H9 (cell line): ENCODE results near the gene IRX4. TPM values are rescaled to one million over a fixed set of nuclear protein-coding genes. Genes with fewer than 3 reads are reported as not detected.

ENCODE experiments used
- DNase-seq: peaks from one replicate; pipeline ENCODE4 v3.0.0-alpha.2; 2017
- H2AFZ ChIP-seq: one replicate; pipeline ENCODE4 v1.6.1; 2013; ENCODE audit warnings: mild to moderate bottlenecking, low read length, control low read depth, moderate library complexity
- H2AK5ac ChIP-seq: 2 replicates; pipeline ENCODE4 v1.6.1; 2013; ENCODE audit warnings: low read length, control low read depth, mixed read lengths; ENCODE audit not compliant: insufficient read length
- H2BK120ac ChIP-seq: one replicate; pipeline ENCODE4 v1.6.1; 2013; ENCODE audit warnings: low read depth, mild to moderate bottlenecking, low read length, control low read depth, inconsistent platforms; ENCODE audit not compliant: poor library complexity, severe bottlenecking
- H2BK12ac ChIP-seq: 2 replicates; pipeline ENCODE4 v1.6.1; 2013; ENCODE audit warnings: low read length, control low read depth, mixed read lengths, low read depth; ENCODE audit not compliant: insufficient read length
- H2BK15ac ChIP-seq: 2 replicates; pipeline ENCODE4 v1.6.1; 2013; ENCODE audit warnings: low read depth, low read length, control low read depth
- H2BK20ac ChIP-seq: one replicate; pipeline ENCODE4 v1.6.1; 2013; ENCODE audit warnings: low read depth, mild to moderate bottlenecking, low read length, control low read depth, inconsistent platforms; ENCODE audit not compliant: poor library complexity, severe bottlenecking
- H2BK5ac ChIP-seq: 2 replicates; pipeline ENCODE4 v1.6.1; 2013; ENCODE audit warnings: low read length, control low read depth, mixed read lengths; ENCODE audit not compliant: insufficient read length
- H3K14ac ChIP-seq: 2 replicates; pipeline ENCODE4 v1.6.1; 2013; ENCODE audit warnings: low read length, control low read depth; ENCODE audit not compliant: insufficient read depth
- H3K18ac ChIP-seq: 2 replicates; pipeline ENCODE4 v1.6.1; 2013; ENCODE audit warnings: low read depth, mild to moderate bottlenecking, mixed read lengths, low read length, control low read depth; ENCODE audit not compliant: insufficient read length
- H3K23ac ChIP-seq: 2 replicates; pipeline ENCODE4 v1.6.1; 2013; ENCODE audit warnings: low read length, control low read depth, mixed read lengths, low read depth; ENCODE audit not compliant: insufficient read length
- H3K23me2 ChIP-seq: 2 replicates; pipeline ENCODE4 v1.6.1; 2013; ENCODE audit warnings: low read depth, mild to moderate bottlenecking, mixed read lengths, low read length, control low read depth; ENCODE audit not compliant: insufficient read length, poor library complexity, severe bottlenecking
- H3K27ac ChIP-seq: 2 replicates; pipeline ENCODE4 v1.5.1; 2013; ENCODE audit warnings: low read length, control low read depth, mixed read lengths, low read depth; ENCODE audit not compliant: insufficient read length
- H3K27me3 ChIP-seq: 2 replicates; pipeline ENCODE4 v1.6.1; 2013; ENCODE audit warnings: low read length, control low read depth, inconsistent platforms; ENCODE audit not compliant: insufficient read depth
- H3K4ac ChIP-seq: 2 replicates; pipeline ENCODE4 v1.6.1; 2013; ENCODE audit warnings: low read depth, mild to moderate bottlenecking, control low read depth, inconsistent platforms, low read length, moderate library complexity
- H3K4me1 ChIP-seq: 2 replicates; pipeline ENCODE4 v1.6.1; 2013; ENCODE audit warnings: low read length, control low read depth, inconsistent platforms; ENCODE audit not compliant: insufficient read depth
- H3K4me2 ChIP-seq: 2 replicates; pipeline ENCODE4 v1.6.1; 2013; ENCODE audit warnings: low read length, control low read depth, mixed read lengths; ENCODE audit not compliant: insufficient read length, insufficient read depth
- H3K56ac ChIP-seq: 2 replicates; pipeline ENCODE4 v1.6.1; 2013; ENCODE audit warnings: low read depth, mild to moderate bottlenecking, mixed read lengths, low read length, control low read depth; ENCODE audit not compliant: insufficient read length
- H3K79me1 ChIP-seq: 2 replicates; pipeline ENCODE4 v1.6.1; 2013; ENCODE audit warnings: low read depth, mild to moderate bottlenecking, moderate library complexity, low read length, control low read depth, inconsistent platforms; ENCODE audit not compliant: insufficient read depth, poor library complexity, severe bottlenecking
- H3K79me2 ChIP-seq: 2 replicates; pipeline ENCODE4 v1.6.1; 2013; ENCODE audit warnings: low read length, control low read depth, inconsistent platforms; ENCODE audit not compliant: insufficient read depth
- H3K9ac ChIP-seq: 2 replicates; pipeline ENCODE4 v1.6.1; 2013; ENCODE audit warnings: low read length, control low read depth, mixed read lengths; ENCODE audit not compliant: insufficient read length; ENCODE audit errors: extremely low read depth
- H3K9me3 ChIP-seq: one replicate; pipeline ENCODE4 v1.6.1; 2013; ENCODE audit warnings: low read depth, low read length, inconsistent platforms; ENCODE audit not compliant: control insufficient read depth
- H3T11ph ChIP-seq: one replicate; pipeline ENCODE4 v1.6.1; 2013; ENCODE audit warnings: mild to moderate bottlenecking, low read length, control low read depth, inconsistent platforms
- H4K20me1 ChIP-seq: one replicate; pipeline ENCODE4 v1.6.1; 2013; ENCODE audit not compliant: control insufficient read depth, insufficient read length, insufficient read depth
- H4K5ac ChIP-seq: 2 replicates; pipeline ENCODE4 v1.6.1; 2013; ENCODE audit warnings: low read depth, mild to moderate bottlenecking, mixed read lengths, low read length, control low read depth; ENCODE audit not compliant: insufficient read length
- H4K8ac ChIP-seq: replicated peaks from 2 replicates; pipeline ENCODE4 v1.6.1; 2013; ENCODE audit warnings: low read length, control low read depth, mixed read lengths, low read depth; ENCODE audit not compliant: insufficient read length
- H4K91ac ChIP-seq: 2 replicates; pipeline ENCODE4 v1.6.1; 2013; ENCODE audit warnings: low read depth, mild to moderate bottlenecking, moderate library complexity, mixed read lengths, low read length, control low read depth; ENCODE audit not compliant: insufficient read length
- H3K27ac Mint-ChIP-seq, 3 experiments: 2 replicates in 2 of 3; 3 replicates in 1 of 3; pipeline ENCODE4 v1.8.0; 2020 to 2021; ENCODE audit warnings: mixed read lengths in 3 of 3, mild to moderate bottlenecking in 1 of 3, moderate library complexity in 1 of 3
- H3K27me3 Mint-ChIP-seq: 2 replicates; pipeline ENCODE4 v1.8.0; 2021; ENCODE audit warnings: low read depth, mild to moderate bottlenecking, moderate library complexity, mixed read lengths
- H3K36me3 Mint-ChIP-seq, 3 experiments: 2 replicates in 2 of 3; 3 replicates in 1 of 3; pipeline ENCODE4 v1.8.0; 2020 to 2021; ENCODE audit warnings: low read depth in 3 of 3, mixed read lengths in 3 of 3; ENCODE audit not compliant: insufficient read depth in 1 of 3
- H3K4me1 Mint-ChIP-seq, 2 experiments: 2 replicates each; pipeline ENCODE4 v1.8.0; 2020; ENCODE audit warnings: mixed read lengths in 2 of 2
- H3K4me3 Mint-ChIP-seq, 2 experiments: 2 replicates in 1 of 2; 3 replicates in 1 of 2; pipeline ENCODE4 v1.8.0; 2020 to 2021; ENCODE audit warnings: mild to moderate bottlenecking in 2 of 2, mixed read lengths in 2 of 2, moderate library complexity in 1 of 2
- H3K9me3 Mint-ChIP-seq, 2 experiments: 2 replicates in 1 of 2; 3 replicates in 1 of 2; pipeline ENCODE4 v1.8.0; 2020; ENCODE audit warnings: mild to moderate bottlenecking in 2 of 2, mixed read lengths in 2 of 2, moderate library complexity in 1 of 2
- WGBS: extraction: QIAGEN DNeasy Blood & Tissue Kit; methylation state at CpG from one replicate; pipeline ENCODE4 v1.1.7; 2013; ENCODE audit warnings: missing lambda C conversion rate, low lambda C conversion rate, mixed read lengths; ENCODE audit not compliant: insufficient read length; ENCODE audit errors: extremely low coverage; 5-methylcytosine and 5-hydroxymethylcytosine counted together
- total RNA-seq: library from RNA; stranded (reverse); gene quantifications from 2 replicates; pipeline ENCODE4 v1.2.1, GENCODE V29; 2021
- TF ChIP-seq, protein P1 (sequence below): fragments of 200-600 bp; sonication (generic); conservative IDR thresholded peaks from 3 replicates; pipeline ENCODE4 v1.8.0; 2021; ENCODE audit warnings: antibody characterized with exemption, mild to moderate bottlenecking

The IRX4 gene
- total RNA-seq, 1 experiment from 2014 or later: 3.2 TPM

DNA sequence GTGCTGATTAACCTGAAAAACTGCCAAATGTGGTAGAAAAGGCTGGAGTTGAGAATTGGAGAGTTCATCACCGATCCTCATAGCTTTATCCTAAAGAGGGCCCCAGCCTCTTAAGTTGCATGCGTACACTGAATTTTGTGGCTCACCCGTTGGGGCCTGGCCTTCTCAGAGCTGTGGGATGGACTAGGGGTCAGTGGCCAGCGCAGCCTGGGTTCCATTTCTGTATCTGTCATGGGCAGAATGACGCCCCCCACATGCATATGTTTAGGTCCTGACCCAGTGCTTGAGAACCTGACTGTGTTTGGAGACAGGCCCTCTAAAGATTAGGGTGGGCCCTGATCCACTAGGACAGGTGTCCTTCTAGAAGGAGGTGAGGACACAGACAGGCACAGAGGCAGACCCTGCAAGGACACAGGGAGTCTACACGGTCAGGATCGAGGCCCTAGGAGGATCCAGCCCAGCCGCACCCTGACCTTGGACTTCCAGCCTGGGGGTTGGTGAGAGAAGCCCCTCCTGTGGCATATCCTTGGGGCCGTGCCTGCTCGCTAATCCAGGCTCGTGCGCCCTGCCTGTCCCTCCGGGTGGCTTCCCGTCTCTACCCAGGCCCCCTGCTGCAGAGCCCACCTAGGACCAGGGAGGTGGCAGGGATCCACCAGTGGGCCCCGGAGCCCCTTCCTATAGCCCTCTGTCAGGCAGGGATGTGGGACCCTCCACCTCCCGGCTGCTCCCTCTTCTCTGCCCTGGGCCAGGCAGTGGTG lies 49.3 kb downstream of the IRX4 start:
- Histone ChIP-seq H2BK15ac (no peak overlapping the region), H3K9me3 (no peaks in the 10 kb centered on the region), H2BK20ac (no peak overlapping the region), H3K14ac (no peak overlapping the region; the same call in 1 of the 2 replicates), H4K8ac (no peak overlapping the region), H3K4ac (no peak overlapping the region), H3K79me2 (no peaks in the 10 kb centered on the region), H3K18ac (no peak overlapping the region), H3K27me3 (no peaks in the 10 kb centered on the region), H2BK5ac (no peak overlapping the region), H2BK12ac (no peak overlapping the region), H3K23me2 (no peaks in the 10 kb centered on the region), H4K91ac (no peak overlapping the region), H4K20me1 (no peaks in the 10 kb centered on the region), H2BK120ac (no peak overlapping the region), H3K27ac (no peak overlapping the region), H3K9ac (no peak overlapping the region), H2AK5ac (no peak overlapping the region), H3T11ph (no peak overlapping the region), H3K79me1 (no peaks in the 10 kb centered on the region), H3K4me2 (no peak overlapping the region), H4K5ac (no peak overlapping the region), H3K4me1 (no peaks in the 10 kb centered on the region), H2AFZ (no peak overlapping the region), H3K56ac (no peak overlapping the region), H3K23ac (no peak overlapping the region)
- Mint-ChIP-seq H3K9me3 (no peaks in the 10 kb centered on the region; a peak in 1 of 5 replicates), H3K4me1 (peaks cover 29 to 52% of the 10 kb centered on the region in 2 experiments), H3K4me3 (no peak overlapping the region), H3K27ac (no peak overlapping the region), H3K27me3 (peaks cover 18% of the 10 kb centered on the region), H3K36me3 (peaks cover 0 to 2% (median 0%) of the 10 kb centered on the region in 3 experiments; a peak in 1 of 7 replicates)
- TF ChIP-seq, protein P1, sequence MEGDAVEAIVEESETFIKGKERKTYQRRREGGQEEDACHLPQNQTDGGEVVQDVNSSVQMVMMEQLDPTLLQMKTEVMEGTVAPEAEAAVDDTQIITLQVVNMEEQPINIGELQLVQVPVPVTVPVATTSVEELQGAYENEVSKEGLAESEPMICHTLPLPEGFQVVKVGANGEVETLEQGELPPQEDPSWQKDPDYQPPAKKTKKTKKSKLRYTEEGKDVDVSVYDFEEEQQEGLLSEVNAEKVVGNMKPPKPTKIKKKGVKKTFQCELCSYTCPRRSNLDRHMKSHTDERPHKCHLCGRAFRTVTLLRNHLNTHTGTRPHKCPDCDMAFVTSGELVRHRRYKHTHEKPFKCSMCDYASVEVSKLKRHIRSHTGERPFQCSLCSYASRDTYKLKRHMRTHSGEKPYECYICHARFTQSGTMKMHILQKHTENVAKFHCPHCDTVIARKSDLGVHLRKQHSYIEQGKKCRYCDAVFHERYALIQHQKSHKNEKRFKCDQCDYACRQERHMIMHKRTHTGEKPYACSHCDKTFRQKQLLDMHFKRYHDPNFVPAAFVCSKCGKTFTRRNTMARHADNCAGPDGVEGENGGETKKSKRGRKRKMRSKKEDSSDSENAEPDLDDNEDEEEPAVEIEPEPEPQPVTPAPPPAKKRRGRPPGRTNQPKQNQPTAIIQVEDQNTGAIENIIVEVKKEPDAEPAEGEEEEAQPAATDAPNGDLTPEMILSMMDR: no peak
- no CpG with 5 or more reads among the region's 16 CpGs for WGBS
- DNase-seq: no peak
